Left ventricle myocardium inferior (tissue), 1 donor: Measurements from ENCODE around the gene CCDC112. TPM values are rescaled to one million over a fixed set of nuclear protein-coding genes. Genes with fewer than 3 reads are reported as not detected.

Experiments used
- DNase-seq: peaks from one replicate; pipeline ENCODE4 v3.0.0-alpha.2; 2020
- H3K27ac ChIP-seq: fragments of 200-600 bp; replicated peaks from 2 replicates; pipeline ENCODE4 v1.8.0; 2021
- H3K27me3 ChIP-seq: fragments of 200-600 bp; 2 replicates; pipeline ENCODE4 v1.8.0; 2021; ENCODE audit warnings: low read depth
- H3K36me3 ChIP-seq: fragments of 200-600 bp; 2 replicates; pipeline ENCODE4 v1.8.0; 2021
- H3K4me1 ChIP-seq: fragments of 200-600 bp; 2 replicates; pipeline ENCODE4 v1.8.0; 2021
- H3K4me3 ChIP-seq: fragments of 200-600 bp; 2 replicates; pipeline ENCODE4 v1.8.0; 2021; ENCODE audit warnings: mild to moderate bottlenecking, moderate library complexity
- H3K9me3 ChIP-seq: fragments of 200-600 bp; replicated peaks from 2 replicates; pipeline ENCODE4 v1.8.0; 2021
- intact Hi-C: fragments of 100-400 bp; cut with micrococcal nuclease; formaldehyde crosslinking; loops from one replicate; pipeline ENCODE4 v1.11.0; 2022
- total RNA-seq: library from RNA; stranded (reverse); fragmentation: NEBNext Ultra II Directional; extraction: Animal tissue kit (Norgen Biotek cat#: 25700); gene quantifications from one replicate; pipeline ENCODE4 v1.2.1, GENCODE V29; 2021
- TF ChIP-seq, protein P1 (sequence below): fragments of 200-600 bp; IDR thresholded peaks from 2 replicates; pipeline ENCODE4 v1.8.0; 2021; ENCODE audit warnings: antibody characterized with exemption, mild to moderate bottlenecking, borderline replicate concordance
- donor health status: DM: no; HTN: yes; CAD: no; lungs with severe emphysema.

The CCDC112 gene
- total RNA-seq, 1 donor from 2014 or later: 5.3 TPM

- no peak for DNase-seq
- intact Hi-C loops: no loop called here
- H3K9me3 ChIP-seq: no peaks in the 10 kb centered on the region
- no peak overlapping the region for H3K4me3 ChIP-seq
- H3K4me1 ChIP-seq: no peaks in the 10 kb centered on the region
- TF ChIP-seq, protein P1, sequence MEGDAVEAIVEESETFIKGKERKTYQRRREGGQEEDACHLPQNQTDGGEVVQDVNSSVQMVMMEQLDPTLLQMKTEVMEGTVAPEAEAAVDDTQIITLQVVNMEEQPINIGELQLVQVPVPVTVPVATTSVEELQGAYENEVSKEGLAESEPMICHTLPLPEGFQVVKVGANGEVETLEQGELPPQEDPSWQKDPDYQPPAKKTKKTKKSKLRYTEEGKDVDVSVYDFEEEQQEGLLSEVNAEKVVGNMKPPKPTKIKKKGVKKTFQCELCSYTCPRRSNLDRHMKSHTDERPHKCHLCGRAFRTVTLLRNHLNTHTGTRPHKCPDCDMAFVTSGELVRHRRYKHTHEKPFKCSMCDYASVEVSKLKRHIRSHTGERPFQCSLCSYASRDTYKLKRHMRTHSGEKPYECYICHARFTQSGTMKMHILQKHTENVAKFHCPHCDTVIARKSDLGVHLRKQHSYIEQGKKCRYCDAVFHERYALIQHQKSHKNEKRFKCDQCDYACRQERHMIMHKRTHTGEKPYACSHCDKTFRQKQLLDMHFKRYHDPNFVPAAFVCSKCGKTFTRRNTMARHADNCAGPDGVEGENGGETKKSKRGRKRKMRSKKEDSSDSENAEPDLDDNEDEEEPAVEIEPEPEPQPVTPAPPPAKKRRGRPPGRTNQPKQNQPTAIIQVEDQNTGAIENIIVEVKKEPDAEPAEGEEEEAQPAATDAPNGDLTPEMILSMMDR: no peak
- no peaks in the 10 kb centered on the region for H3K27me3 ChIP-seq
- H3K27ac ChIP-seq: no peak overlapping the region
- no peaks in the 10 kb centered on the region for H3K36me3 ChIP-seq
These were observed 12.4 kb upstream of the CCDC112 start for GRCh38 chr5:115308815-115309214.

GRCh38 chr5:115306011-115306536 is 9.6 kb upstream of the CCDC112 start:
- no peaks in the 10 kb centered on the region for H3K27me3 ChIP-seq
- intact Hi-C loops: no loop called here
- no peaks in the 10 kb centered on the region for H3K9me3 ChIP-seq
- no peaks in the 10 kb centered on the region for H3K36me3 ChIP-seq
- DNase-seq: no peak
- H3K4me3 ChIP-seq: no peak overlapping the region
- H3K4me1 ChIP-seq: no peaks in the 10 kb centered on the region
- no peak overlapping the region for H3K27ac ChIP-seq
- TF ChIP-seq, protein P1: no peak

DNA sequence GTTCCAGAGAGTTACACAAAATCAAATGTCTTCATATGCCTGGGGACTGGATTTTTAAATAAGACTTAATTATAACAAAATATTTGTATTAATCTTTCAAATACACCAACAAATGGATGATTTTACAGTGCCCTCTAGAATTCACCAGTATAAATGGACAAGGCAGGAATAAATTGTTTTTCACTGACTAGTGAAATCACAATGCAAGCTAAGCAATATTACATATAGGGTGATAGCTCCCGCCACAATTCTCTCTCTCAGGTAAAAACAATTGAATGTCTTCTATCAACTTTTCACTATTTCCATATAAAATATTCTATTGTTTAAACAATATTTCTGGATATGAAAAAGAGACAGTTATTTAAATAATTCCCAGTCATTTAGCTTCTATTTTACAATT is 8.0 kb upstream of the CCDC112 start:
- H3K4me3 ChIP-seq: no peak overlapping the region
- intact Hi-C loops: no loop called here

DNA sequence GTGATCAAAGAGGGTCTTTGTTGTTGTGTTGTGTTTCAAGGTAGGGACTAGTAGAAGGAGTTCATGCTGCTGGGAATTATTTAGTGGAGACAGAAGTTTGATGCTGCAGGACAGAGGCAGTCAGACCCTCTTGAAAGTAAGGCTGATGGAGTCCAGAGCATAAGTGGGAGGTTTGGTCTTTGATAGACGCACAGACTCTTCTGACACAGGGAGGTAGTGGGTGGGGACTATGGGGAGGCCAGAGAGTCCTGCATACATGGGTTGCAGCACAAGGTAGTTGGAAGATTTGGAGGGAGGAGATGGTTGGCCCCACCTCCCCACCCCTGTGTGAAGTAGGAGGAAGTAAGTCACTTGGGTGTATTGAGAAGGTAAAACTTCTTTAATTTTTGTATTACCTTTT is 2.4 kb upstream of the CCDC112 start:
- Histone ChIP-seq H3K4me3 (no peak overlapping the region), H3K9me3 (no peaks in the 10 kb centered on the region), H3K27ac (no peak overlapping the region), H3K36me3 (no peaks in the 10 kb centered on the region), H3K4me1 (peaks cover 21% of the 10 kb centered on the region), H3K27me3 (no peaks in the 10 kb centered on the region)
- TF ChIP-seq, protein P1: no peak
- intact Hi-C loops: no loop called here
- no peak for DNase-seq

More for the DNA sequence above, 8.0 kb upstream of the CCDC112 start:
- DNase-seq: no peak
- H3K36me3 ChIP-seq: no peaks in the 10 kb centered on the region
- no peaks in the 10 kb centered on the region for H3K9me3 ChIP-seq
- H3K4me1 ChIP-seq: no peaks in the 10 kb centered on the region
- H3K27ac ChIP-seq: no peak overlapping the region
- H3K27me3 ChIP-seq: no peaks in the 10 kb centered on the region
- TF ChIP-seq, protein P1: no peak

DNA sequence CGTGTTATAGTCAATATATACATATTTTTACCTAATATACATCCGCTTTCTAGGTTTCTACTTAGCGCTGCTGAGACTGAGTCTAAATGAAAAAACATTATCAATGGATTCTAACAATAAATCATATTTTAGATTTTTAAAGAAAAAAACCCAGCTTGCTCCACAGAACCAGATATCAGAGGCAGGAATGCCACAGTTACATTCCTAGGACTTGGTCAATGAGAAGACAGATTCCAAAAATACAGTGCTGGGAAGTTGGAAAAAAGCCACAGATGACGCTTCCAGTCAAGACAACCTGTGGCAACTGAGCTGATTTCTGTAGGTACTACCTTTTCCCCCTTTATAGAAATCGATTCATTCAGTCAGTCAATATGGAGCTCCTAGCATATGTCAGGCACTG is 577 bp upstream of the CCDC112 start:
- intact Hi-C loops: no loop called here
- Histone ChIP-seq H3K4me3 (peak overlapping the region; percentile 95), H3K4me1 (peaks cover 21% of the 10 kb centered on the region), H3K36me3 (no peaks in the 10 kb centered on the region), H3K27me3 (no peaks in the 10 kb centered on the region), H3K27ac (no peak overlapping the region), H3K9me3 (peaks cover 9% of the 10 kb centered on the region)
- TF ChIP-seq, protein P1: no peak
- DNase-seq: no peak

- H3K36me3 ChIP-seq: no peaks in the 10 kb centered on the region
- H3K27me3 ChIP-seq: no peaks in the 10 kb centered on the region
- peaks cover 15% of the 10 kb centered on the region for H3K9me3 ChIP-seq
- peaks cover 21% of the 10 kb centered on the region for H3K4me1 ChIP-seq
- TF ChIP-seq, protein P1: no peak
- peak overlapping the region; percentile 95 for H3K4me3 ChIP-seq
- intact Hi-C loops: no loop called here
- DNase-seq: no peak
- H3K27ac ChIP-seq: peak overlapping the region; percentile 81
These were observed 704 bp downstream of the CCDC112 start for GRCh38 chr5:115295777-115296123.
